ENCODE data around the gene CCDC7.
"Not testable (repeated sequence)": the region's sequence is repeated elsewhere in the genome, so short reads cannot be mapped to it uniquely, and the experiment has no call there.

Gene CCDC7

DNA sequence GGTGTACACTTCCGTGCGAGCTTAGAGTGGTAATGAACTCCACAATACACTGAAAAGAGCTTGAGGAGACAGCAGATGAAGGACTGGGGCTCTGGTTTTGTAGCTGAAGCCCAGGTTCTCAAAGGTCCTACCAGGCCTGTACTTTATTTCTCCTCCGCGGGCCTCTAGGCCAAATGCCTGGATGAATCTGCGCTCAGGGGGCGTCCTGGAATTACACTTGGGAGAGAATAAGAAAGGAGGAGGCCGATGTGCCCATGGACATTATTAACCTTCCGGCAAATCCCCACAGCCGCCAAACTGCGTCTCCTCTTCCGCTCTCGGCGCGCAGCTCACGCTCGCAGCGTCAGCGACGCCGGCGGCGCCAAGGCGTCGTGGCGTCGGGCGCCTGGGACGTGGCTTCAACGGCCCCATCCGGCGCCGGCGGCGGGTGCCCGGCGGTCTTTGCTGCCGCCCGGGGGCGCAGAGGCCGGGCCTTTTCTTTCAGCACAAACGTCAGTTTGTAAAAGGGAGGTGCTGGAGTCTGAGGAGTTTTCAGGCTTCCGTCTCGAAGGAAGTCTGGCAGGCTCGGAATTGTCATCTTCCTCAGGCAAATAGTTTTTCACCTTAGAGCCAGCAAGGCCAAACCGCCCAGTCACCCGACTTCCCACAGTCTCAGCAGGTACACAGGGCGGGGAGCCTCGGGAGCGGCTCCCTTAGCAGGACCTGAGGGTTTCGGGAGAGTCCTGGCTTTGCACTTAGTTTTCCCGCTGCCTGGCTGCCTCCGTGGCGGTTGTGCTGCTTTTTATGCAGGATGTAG, at the start of gene CCDC7:
Gene CCDC7 (plus strand): TSS at position 401 of the 796 bp plus-strand sequence. CDS start 5,503 bp downstream, outside the sequence.
- peak; percentile 94 for DNase-seq

DNA sequence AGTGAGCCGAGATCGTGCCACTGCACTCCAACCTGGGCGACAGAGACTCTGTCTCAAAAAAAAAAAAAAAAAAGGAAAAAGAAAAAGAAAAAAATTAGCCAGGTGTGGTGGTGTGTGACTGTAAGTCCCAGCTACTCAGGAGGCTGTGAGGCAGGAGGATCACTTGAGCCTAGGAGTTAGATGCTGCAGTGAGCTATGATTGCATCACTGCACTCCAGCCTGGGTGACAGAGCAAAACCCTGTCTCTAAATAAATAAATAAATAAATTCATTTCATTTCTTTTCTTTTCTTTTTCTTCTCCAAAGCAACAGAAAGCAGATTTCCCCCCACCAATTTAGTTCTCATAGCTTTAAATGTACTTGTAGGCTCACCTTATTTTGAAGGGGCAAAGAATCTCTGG, 48.8 kb upstream of the CCDC7 start:
- not testable (repeated sequence) for DNase-seq

DNA sequence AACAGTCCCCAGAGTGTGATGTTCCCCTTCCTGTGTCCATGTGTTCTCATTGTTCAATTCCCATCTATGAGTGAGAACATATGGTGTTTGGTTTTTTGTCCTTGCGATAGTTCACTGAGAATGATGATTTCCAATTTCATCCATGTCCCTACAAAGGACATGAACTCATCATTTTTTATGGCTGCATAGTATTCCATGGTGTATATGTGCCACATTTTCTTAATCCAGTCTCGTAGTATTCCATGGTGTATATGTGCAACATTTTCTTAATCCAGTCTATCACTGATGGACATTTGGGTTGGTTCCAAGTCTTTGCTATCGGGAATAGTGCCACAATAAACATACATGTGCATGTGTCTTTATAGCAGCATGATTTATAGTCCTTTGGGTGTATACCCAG, 46.2 kb upstream of the CCDC7 start:
- DNase-seq = not testable (repeated sequence)

DNA sequence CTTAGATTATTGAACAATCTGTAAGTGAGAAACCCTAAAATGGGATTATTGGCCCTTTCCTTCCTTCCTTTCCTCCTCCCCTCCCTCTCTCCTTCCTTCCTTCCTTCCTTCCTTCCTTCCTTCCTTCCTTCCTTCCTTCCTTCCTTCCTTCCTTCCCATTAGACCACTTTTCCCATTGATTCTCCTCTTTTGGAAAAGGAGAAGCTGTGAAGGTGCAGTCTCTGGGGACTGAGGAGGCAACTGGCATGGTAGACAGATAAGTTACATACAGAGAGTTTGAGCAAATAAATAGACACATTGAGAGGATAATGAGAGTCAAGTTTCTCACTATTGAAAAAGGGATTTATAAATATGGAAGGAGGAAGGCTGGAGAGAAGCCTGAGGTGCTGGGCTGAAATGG, 45.0 kb upstream of the CCDC7 start:
- no peak for DNase-seq

DNA sequence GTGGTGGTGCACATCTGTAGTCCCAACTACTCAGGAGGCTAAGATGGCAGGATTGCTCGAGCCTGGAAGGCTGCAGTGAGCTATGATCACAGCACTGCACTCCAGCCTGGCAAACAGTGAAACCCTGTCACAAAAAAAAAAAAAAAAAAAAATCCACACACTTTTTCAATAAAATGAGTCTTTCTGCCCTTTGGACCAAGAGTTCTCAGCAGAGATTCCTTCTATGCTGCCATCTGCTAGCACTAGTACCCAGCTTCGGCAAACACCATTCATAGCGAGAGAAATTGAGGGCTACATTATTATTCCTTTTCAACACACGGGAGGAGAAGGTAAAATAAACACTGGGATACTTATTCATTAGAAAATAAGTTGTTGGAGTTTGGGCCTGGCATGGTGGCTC, 43.4 kb upstream of the CCDC7 start:
- no peak for DNase-seq

DNA sequence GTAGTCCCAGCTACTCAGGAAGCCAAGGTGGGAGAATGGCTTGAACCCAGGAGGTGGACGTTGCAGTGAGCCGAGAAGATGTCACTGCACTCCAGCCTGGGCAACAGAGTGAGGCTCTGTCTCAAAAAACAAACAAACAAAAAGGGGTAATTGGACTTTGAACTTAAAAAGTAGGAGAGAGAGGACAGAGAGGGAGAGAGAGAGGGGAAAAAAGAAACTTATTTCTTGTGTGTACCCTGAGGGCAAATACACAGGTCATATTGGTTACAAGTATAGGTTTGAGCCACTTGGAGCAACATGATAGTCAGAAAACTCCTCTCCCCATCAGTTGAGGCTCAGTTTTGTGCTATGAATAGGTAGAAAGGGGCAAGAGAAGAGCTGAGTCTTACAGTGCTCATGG, 42.8 kb upstream of the CCDC7 start:
- DNase-seq = no peak

DNA sequence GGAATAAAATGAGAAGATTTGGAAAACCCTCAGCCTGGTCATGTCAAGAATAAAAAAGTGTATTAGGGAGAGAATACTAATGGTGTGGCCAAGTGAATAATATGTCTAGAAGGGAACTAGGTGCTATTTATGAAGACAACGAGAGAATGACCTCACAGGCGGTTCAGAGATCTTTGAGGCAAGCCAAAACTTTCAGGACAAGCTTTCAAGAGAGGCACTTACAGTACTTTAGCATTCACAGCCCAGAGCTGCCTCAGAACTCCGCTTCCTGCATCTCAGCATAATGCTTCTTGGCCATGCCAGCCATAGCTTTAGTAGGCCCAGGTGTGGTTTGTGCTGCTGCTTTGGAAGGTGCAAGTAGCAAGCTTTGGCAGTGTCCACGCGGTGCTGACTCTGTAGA, 37.2 kb upstream of the CCDC7 start:
- no peak for DNase-seq

DNA sequence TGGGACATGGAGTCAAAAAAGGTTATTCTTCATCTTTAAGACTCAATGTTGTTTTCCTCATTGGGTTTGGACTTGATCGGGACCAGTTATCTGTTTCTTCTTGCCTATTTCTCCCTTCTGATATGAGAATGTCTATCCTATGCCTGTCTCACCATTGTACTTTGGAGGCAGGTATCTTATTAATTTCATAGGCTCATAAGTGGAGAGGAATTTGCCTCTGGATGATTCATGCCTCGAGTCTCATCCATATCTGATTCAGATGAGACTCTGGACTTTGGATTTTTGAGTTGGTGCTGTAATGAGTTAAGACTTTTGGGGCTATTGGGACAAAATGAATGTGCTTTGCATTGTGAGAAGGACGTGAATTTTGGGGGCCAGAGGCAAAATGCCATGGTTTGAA, 36.2 kb upstream of the CCDC7 start:
- no peak for DNase-seq

DNA sequence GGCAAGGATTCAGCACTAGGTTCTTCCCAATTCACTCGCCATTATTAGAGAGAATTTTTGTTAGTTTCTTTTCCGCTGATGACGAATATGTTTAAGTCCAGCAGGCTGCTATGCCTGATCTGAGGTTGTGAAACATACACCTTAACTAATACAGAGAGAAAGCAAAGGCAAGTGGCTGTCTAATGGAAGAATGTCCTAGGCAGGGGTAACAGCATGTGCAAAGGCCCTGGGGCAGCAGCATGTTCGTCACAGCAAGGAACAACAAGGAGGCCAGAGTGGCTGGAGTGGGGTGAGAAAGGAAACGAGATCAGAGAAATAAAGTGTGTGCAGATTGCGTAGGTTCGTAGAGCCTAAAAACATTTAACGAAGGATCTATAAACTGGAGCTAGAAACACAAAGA, 35.4 kb upstream of the CCDC7 start:
- no peak for DNase-seq

DNA sequence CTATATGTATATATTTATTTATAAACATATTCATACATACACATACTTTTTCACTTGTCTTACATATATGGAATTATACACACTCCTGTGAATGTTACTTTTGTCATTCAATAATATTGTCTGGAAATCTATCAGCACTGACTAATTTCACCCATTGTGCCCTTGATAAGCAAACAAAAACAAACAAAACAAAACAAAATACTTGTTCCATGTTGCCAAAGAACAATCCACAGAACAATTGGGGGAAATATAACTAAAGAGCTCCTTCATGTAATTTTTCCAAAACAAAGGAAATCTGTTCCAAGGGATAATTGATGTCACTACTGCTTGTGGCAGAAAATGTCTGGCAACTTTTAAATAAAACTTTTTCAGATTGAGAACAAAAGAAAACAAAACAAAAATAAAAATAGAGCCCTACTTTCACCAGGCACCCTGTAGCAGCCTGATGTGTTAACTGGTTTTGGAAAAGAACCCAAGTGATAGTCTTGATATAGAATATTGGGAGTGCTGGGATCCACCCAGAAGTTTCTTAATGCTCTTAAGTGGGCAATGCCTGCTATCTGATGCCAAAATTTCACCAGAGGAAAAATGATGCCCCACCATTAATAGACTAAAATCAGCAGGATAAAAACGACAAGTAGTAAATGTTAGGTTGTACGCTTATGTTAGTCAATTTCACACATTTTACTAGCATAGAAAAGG, 34.0 kb upstream of the CCDC7 start:
- no peak for DNase-seq

DNA sequence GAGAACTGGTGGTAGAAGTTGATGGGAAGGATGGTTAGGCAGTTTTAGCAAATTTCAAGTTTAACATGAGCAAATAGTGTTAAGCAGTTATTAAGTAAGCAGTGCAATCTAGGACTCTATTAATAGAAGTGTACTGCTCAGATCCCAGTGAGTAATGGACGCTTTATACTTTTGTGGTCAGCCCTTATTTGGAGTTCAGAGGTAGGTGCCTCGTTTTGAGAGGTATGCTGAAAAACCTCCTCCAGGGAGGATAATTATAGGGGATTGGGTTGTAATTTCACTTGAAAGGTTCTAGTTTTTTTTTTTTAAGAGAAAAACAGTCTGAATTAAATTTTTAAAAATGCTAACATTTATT, 33.5 kb upstream of the CCDC7 start:
- no peak for DNase-seq

DNA sequence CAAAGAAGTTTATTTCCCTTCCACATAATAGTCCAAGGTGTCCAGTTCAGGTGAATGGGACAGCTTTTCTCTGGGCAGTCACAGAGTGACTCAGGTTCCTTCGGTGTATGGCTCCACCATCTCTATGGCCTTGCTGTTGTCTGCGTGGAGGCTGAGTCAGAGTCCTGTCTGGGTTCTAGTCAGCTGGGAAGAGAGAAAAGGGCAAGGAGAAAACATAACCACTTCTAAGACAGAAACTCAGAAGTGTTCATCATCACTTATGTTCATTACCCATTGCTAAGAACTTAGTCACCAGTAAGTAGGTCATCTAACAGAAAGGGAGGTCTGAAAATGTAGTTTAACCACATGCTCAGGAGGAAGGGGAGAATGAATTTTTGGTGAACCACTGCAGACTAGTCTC, 32.4 kb upstream of the CCDC7 start:
- DNase-seq = no peak

DNA sequence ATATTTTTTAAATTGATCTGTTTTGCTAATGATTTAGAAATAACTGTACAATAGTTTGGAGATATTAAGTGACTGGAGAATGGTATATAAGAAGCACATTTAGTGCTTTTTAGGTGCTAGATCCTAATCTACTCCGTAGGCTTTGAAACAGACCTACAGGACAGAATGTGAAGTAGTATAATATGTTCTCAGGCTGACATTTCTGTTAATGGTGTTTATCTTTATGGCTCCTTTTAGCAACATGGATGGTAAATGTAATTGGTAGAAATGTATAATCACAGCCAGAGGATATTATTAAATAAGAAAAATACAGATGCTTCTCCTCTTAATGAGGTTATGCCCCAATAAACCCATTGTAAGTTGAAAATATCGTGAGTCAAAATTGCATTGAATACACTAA, 30.6 kb upstream of the CCDC7 start:
- no peak for DNase-seq

DNA sequence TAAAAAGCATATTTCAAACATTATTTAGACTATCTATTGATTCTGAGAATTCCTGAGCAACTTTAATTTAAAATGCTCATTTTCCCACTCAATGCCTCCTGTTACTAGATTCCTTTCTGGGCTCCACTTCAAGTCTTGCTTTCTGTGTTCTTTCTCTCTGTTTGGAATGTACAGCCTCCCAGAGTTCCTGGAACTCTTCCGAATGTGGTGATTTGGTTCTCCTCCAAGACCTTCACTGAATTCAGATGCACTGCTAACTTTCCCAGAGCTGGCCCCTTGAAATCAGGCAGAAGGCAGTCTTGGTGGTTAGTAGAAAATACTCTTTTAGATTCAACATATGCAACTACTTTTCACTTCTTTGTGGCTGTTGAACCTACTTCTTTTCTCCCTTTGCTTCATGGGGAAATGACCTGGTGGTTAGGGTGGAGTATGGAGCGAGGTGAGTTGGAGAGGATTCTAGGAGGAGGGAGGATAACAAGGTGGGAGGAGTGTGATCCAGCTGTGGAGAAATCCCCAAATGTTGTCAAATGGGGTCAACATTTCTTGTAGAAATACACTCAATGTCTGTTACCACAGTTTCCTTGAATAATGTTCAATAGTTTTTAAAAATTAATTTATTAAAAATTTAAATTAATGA, 27.9 kb upstream of the CCDC7 start:
- no peak for DNase-seq

DNA sequence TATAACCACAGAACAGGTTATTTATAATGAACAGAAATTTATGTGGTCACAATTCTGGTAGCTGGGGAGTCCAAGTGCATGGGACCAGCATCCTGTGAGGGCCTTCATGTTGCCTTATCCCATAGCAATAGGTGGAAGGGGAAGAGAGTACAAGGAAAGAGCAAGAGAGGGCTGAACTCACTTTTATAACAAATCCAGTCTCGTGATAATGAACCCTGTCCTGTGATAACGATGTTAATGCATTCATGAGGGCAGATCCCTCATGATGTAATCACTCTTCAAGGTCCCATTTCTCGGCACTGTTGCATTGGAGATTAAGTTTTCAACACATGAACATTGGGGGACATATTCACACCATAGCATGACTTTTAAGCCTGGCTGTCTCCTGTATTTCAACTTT, 27.4 kb upstream of the CCDC7 start:
- no peak for DNase-seq

DNA sequence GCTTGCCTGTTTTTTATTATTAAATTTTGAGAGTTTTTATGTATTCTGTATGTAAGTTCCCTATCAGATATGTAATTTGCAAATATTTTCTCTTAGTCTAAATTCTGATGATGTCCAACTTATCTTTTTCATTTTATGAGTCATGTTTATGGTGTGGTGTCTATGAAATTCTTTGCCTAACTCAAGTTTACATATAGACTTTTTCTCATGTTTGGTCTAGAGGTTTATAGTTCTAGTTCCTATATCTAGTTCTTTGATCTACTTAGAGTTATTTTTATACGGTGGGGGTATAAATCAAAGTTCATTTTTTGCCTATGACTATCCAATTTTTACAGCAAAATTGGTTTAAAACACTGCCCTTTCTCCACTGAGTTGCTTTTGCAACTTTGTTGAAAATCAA, 26.3 kb upstream of the CCDC7 start:
- DNase-seq = no peak

DNA sequence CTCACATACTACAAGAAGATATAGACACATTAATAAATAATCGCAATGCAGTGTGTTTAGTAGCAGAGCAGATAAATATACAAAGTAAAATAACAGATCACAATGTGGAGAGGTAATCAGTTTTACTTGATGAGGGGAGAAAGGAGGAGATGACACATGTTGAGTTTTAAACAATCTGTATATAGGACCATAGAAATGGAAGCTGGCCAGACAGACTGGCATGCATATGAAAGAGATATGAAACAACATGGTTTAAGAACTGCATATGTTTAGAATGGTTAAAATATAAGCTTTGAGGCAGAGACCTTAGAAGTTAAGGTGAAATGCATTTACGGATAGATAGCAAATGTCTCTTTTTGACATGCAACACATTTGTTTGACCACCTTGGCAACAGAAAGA, 19.8 kb upstream of the CCDC7 start:
- no peak for DNase-seq

DNA sequence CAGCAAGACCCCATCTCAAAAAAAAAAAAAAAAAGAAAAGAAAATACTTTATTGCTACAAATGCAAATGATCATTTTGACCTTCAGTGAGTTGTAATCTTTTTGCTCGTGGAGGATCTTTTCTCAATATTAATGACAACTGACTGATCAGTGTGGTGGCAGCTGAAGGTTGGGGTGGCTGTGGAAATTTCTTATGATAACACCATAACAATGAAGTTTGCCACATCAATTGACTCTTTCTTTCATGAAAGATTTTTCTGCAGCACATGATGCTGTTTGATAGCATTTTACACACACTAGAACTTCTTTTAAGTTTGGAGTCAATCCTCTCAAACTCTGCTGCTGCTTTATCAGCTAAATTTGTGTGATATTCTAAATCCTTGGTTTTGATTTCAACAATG, 12.4 kb upstream of the CCDC7 start:
- DNase-seq = no peak

DNA sequence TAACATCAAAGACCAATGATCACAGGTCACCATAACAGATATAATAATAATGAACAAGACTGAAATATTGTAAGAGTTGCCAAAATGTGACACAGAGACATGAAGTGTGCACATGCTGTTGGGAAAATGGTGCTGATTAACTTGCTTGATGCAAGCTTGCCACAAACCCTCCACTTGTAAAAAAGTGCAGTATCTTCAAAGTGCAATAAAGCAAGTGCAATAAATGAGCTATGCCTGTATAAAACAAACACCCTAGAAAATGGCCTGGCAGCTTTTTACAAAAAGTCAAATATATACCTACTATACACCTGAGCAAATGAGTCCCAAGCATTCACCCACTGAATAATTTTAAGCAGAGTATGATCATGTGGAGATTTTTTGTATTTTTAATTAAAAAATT, 9.7 kb upstream of the CCDC7 start:
- DNase-seq = no peak

DNA sequence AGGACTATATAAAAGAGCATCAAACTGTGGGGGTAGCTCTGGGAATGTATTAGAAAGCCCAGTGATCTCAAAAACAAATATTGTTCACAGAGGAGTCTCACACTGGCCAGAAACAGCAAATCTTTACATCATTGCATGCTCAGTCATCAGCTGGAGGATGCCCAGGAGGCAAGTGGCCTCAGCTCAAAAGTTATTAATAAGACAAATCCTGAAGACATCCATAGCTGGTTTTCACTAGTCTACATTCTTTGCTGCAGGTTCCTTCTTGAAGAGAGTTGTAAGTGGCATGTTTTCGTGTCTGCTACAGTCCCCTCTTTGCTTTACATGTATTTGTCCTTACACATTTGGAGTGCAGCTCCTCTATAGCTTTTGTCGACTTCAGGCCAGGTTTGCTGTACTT, 8.6 kb upstream of the CCDC7 start:
- DNase-seq = no peak

DNA sequence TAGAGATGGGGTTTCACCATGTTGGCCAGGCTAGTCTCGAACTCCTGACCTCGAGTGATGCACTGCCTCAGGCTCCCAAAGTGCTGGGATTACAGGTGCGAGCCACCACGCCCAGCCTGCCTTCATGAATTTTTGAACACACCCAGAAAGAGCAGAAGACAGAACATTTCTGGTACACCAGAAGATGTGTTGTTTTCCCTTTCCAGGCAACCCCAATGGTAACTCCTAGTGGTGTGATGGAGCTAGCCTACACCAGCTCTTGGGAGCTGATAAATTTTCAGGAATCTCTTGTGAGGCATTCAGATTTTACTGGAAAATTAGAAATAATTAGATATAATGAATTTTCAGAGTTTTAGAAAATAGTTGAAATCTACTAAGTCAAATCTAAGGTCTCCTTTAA, 904 bp upstream of the CCDC7 start:
- peak; percentile 3 for DNase-seq

DNA sequence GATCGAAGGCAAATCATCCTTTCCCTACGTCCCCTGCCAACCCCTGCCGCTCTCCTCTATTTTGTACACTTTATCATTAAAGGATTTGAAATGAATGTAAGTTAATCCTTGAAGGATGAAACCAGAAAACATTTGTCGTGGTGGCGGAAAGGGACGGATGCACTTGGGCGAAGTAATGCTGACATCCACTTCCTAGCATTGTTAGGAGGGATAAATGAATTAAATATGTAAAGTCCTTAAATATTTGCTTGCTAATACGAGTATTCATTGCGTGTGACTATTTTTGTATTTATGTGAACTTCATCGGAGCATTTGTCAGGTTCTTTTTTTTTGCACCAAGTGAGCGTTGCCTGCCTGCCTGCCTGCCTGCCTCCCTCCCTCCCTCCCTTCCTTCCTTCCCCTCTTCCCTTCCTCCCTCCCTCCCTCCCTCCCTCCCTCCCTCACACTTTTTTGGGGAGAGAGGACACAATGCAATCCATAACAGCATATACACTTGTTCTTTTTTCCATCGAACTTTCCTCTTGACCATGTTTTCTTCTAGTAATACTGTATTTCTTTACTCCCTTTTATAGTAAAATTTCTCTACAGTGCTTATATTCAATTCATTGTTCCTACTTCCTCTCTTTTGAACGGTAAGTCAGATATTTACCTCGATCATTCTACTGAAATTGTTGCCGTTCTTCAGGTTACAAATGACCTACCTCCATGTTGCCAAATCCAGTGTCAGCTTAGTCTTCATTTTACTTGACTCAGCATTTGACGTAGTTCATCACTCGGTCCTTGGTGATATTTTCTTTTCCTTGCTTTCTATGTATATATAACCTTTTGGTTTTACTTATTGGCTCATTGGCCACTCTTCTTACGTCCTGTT, 831 bp downstream of the CCDC7 start:
- peak; percentile 7 for DNase-seq

DNA sequence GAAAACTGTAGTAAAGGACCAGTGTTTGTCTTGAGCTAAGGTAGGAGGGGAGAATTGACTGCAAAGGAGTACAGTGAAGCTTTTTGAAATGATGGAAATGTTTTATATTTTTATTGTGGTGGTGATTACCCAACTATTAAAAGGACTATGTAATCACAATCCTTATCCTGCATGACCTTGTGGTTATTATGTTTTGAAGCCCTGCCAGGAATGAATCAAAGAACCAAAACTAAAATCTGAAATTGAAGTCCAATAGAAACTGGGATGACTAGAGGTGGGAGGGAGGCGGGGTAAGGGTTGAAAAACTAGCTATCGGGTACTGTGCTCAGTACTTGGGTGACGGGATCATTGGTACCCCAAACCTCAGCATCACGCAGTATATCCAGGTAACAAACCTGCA, 8.2 kb downstream of the CCDC7 start:
- no peak for DNase-seq

All from retina (tissue), 1 donor.